Immature natural killer cell (primary cell): ENCODE results near the gene GH2. TPM values are rescaled to one million over a fixed set of nuclear protein-coding genes. Genes with fewer than 3 reads are reported as not detected.
"Not testable (repeated sequence)": the region's sequence is repeated elsewhere in the genome, so short reads cannot be mapped to it uniquely, and the experiment has no call there.

Source experiments
- DNase-seq, 3 donors: peaks; one replicate each; pipeline ENCODE4 v3.0.0; 2022; ENCODE audit warnings: mixed read lengths in 1 of 3
- H3K27ac Mint-ChIP-seq, 6 donors: one replicate each; pipeline ENCODE4 v1.8.0; 2020; ENCODE audit warnings: mixed read lengths in 6 of 6, mild to moderate bottlenecking in 5 of 6, inconsistent platforms in 4 of 6, moderate library complexity in 3 of 6
- H3K27me3 Mint-ChIP-seq, 3 donors: one replicate each; pipeline ENCODE4 v1.8.0; 2020 to 2021; ENCODE audit warnings: low read depth in 3 of 3, mild to moderate bottlenecking in 3 of 3, mixed read lengths in 3 of 3, moderate library complexity in 3 of 3, inconsistent platforms in 1 of 3
- H3K36me3 Mint-ChIP-seq, 3 donors: one replicate each; pipeline ENCODE4 v1.8.0; 2020; ENCODE audit warnings: mixed read lengths in 3 of 3, inconsistent platforms in 2 of 3, mild to moderate bottlenecking in 2 of 3
- H3K4me1 Mint-ChIP-seq, 2 donors: one replicate each; pipeline ENCODE4 v1.8.0; 2020; ENCODE audit warnings: inconsistent platforms in 2 of 2, mild to moderate bottlenecking in 2 of 2, mixed read lengths in 2 of 2, moderate library complexity in 1 of 2
- H3K4me3 Mint-ChIP-seq, 5 donors: one replicate each; pipeline ENCODE4 v1.8.0; 2020; ENCODE audit warnings: mild to moderate bottlenecking in 5 of 5, mixed read lengths in 5 of 5, inconsistent platforms in 3 of 5, moderate library complexity in 3 of 5
- H3K9me3 Mint-ChIP-seq, 6 donors: one replicate each; pipeline ENCODE4 v1.8.0; 2020; ENCODE audit warnings: mild to moderate bottlenecking in 6 of 6, mixed read lengths in 6 of 6, inconsistent platforms in 4 of 6, moderate library complexity in 3 of 6
- polyA plus RNA-seq, 3 donors: library from polyadenylated mRNA; unstranded; fragments of 300-500 nt; fragmentation: Illumina TruSeq; gene quantifications; one replicate each; pipeline ENCODE4 v1.2.3, GENCODE V29; 2021

The GH2 gene
- polyA plus RNA-seq, 3 donors from 2014 or later, result not detected

DNA sequence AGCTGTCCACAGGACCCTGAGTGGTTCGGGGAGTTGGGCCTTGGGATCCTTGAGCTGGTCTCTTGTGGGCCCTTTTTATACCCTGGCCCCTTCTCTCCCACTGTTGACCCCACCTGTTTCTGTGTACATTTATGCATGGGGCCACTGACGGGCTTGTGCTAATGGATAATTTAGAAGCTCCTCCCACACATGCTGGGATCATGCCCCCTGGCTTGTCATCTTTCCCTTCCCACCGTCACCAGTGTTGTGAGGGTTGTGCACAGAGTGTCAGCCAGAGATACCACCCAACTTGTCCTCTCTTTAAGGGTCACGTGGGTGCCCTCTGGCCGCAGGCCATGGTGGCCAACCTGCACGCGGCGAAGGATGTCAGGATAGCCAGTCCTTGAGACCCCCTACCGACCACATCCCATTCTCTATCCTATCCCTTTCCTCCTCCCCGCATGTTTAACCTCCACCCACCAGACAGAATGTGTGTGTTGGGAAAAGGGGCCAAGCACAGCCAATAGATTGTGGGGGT is 37.1 kb upstream of the GH2 start, which contains the start of gene GH1:
TSS of gene GH1 (minus strand) at position 51 of the 517 bp plus-strand sequence. CDS start 63 bp downstream, outside the sequence.
- DNase-seq, H3K4me1 Mint-ChIP-seq, H3K36me3 Mint-ChIP-seq, H3K4me3 Mint-ChIP-seq, H3K27me3 Mint-ChIP-seq, H3K9me3 Mint-ChIP-seq: not testable (repeated sequence)
- peak within 1 kb of the TSS in 4 of 6 donors; percentile 55 to 88 (median 72) for H3K27ac Mint-ChIP-seq

DNA sequence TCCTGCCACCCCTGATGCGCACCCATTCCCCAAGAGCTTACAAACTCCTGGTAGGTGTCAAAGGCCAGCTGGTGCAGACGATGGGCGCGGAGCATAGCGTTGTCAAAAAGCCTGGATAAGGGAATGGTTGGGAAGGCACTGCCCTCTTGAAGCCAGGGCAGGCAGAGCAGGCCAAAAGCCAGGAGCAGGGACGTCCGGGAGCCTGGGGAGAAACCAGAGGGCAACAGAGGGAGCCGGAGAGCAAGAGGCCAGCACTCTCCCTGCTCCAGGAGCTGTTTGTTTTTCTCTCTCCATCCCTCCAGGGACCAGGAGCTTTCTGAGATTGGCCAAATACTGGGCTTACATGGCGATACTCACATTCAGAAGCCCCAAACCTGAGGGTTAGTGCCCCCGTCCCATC is 36.6 kb upstream of the GH2 start:
- Mint-ChIP-seq H3K4me1 (peaks cover 6 to 8% of the 10 kb centered on the region in 2 donors), H3K9me3 (no peaks in the 10 kb centered on the region), H3K27ac (no peak overlapping the region), H3K4me3 (no peak overlapping the region), H3K36me3 (no peaks in the 10 kb centered on the region), H3K27me3 (peaks cover 0 to 3% (median 0%) of the 10 kb centered on the region in 3 donors)
- no peak for DNase-seq

DNA sequence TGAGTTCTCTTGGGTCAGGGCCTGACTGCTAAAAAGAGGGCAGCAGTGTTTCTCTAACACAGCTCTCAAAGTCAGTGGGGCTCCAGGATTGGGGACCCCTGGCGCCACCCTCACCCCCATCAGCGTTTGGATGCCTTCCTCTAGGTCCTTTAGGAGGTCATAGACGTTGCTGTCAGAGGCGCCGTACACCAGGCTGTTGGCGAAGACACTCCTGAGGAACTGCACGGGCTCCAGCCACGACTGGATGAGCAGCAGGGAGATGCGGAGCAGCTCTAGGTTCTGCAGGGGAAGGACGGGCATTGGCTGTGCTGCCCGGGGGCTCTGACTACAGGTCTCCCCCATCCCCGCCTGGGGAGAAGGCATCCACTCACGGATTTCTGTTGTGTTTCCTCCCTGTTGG is 35.9 kb upstream of the GH2 start:
- H3K36me3 Mint-ChIP-seq, result no peaks in the 10 kb centered on the region
- no peak for DNase-seq
- no peak overlapping the region for H3K27ac Mint-ChIP-seq
- no peaks in the 10 kb centered on the region for H3K9me3 Mint-ChIP-seq
- H3K4me3 Mint-ChIP-seq, result no peak overlapping the region
- H3K27me3 Mint-ChIP-seq, result peaks cover 0 to 3% (median 1%) of the 10 kb centered on the region in 3 donors
- peaks cover 6 to 8% of the 10 kb centered on the region in 2 donors for H3K4me1 Mint-ChIP-seq

DNA sequence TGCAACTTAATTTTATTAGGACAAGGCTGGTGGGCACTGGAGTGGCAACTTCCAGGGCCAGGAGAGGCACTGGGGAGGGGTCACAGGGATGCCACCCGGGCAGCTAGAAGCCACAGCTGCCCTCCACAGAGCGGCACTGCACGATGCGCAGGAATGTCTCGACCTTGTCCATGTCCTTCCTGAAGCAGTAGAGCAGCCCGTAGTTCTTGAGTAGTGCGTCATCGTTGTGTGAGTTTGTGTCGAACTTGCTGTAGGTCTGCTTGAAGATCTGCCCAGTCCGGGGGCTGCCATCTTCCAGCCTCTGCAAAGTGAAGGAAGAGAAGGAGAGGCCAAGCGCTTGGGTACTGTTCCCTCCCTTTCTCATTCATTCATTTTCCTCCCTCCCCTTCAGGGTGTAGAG is 35.5 kb upstream of the GH2 start:
- H3K27ac Mint-ChIP-seq, DNase-seq, H3K9me3 Mint-ChIP-seq, H3K4me3 Mint-ChIP-seq, H3K4me1 Mint-ChIP-seq, H3K36me3 Mint-ChIP-seq, H3K27me3 Mint-ChIP-seq: not testable (repeated sequence)

DNA sequence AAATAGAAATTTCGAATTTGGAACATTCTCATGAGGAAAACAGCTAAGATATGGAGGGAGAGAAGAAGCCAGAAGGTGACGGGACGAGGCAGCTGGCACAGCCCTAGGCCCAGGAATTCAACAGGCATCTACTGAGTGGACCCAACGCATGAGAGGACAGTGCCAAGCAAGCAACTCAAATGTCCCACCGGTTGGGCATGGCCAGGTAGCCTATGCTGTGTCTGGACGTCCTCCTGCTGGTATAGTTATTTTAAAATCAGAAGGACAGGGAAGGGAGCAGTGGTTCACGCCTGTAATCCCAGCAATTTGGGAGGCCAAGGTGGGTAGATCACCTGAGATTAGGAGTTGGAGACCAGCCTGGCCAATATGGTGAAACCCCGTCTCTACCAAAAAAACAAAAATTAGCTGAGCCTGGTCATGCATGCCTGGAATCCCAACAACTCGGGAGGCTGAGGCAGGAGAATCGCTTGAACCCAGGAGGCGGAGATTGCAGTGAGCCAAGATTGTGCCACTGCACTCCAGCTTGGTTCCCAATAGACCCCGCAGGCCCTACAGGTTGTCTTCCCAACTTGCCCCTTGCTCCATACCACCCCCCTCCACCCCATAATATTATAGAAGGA is 34.9 kb upstream of the GH2 start:
- Mint-ChIP-seq H3K36me3 (no peaks in the 10 kb centered on the region), H3K4me3 (no peak overlapping the region), H3K27me3 (peaks cover 2 to 5% (median 4%) of the 10 kb centered on the region in 3 donors), H3K9me3 (no peaks in the 10 kb centered on the region), H3K4me1 (peaks cover 8 to 9% of the 10 kb centered on the region in 2 donors), H3K27ac (peak overlapping the region in 1 of 6 donors; percentile 24)
- DNase-seq, result no peak

DNA sequence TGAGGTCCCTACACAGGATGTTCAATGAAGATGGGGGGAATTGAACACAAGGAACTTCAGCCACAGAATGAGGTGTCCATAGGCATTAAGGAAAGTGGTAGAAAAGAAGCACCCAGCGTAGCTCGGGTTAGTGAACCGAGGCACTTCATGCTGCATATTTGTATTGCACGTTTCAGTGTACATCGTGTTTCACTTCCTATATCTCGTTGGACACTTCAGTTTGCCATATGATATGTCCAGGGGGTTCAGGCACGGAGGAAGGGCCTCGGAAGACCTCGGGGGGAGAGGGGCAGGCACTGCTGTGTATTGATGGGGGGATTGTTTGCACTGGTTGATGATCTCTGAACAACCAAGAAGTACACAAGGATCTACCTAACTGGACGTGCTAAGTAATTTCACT is 34.0 kb upstream of the GH2 start:
- DNase-seq, H3K9me3 Mint-ChIP-seq, H3K36me3 Mint-ChIP-seq, H3K4me3 Mint-ChIP-seq, H3K27me3 Mint-ChIP-seq: not testable (repeated sequence)
- Mint-ChIP-seq H3K4me1 (peaks cover 8 to 11% of the 10 kb centered on the region in 2 donors), H3K27ac (peak overlapping the region in 1 of 6 donors; percentile 4)

DNA sequence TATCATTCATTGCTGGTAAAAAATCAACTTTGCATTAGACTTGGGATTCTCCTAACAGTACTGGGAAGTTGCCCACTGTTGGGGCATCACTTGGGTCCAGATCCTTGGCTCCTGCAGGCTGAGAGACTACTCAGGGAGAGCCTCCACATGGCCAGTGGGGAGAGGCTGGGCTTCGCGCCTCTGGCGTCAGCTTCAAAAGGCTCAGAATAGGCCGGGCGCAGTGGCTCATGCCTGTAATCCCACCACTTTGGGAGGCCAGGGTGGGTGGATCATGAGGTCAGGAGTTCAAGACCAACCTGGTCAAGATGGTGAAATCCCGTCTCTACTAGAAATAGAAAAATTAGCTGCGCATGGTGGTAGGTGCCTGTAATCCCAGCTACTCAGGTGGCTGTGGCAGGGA is 32.7 kb upstream of the GH2 start:
- Mint-ChIP-seq H3K27ac (peak overlapping the region in 1 of 6 donors; percentile 17), H3K4me3 (no peak overlapping the region), H3K27me3 (peaks cover 2 to 8% (median 5%) of the 10 kb centered on the region in 3 donors), H3K36me3 (no peaks in the 10 kb centered on the region), H3K4me1 (peaks cover 7 to 10% of the 10 kb centered on the region in 2 donors), H3K9me3 (peaks cover 0 to 1% (median 0%) of the 10 kb centered on the region in 6 donors)
- DNase-seq, result no peak

DNA sequence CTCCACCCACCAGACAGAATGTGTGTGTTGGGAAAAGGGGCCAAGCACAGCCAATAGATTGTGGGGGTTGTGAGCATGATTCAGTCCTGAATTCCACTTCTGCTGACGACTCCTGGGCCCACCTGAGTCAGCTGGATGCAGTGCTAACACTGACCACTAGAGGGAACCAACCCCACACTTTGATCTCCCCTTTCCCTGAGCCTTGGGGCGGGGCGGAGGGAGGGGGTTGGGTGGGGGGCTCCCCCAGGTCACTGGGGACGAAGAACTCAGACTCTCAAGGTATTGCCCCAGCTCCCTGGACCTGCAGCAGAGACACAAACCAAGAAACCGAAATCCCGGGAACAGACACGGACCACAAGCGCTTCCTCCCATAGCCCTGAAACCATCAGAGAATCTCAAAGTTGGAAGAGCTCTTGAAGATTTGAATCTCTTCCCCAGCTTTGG is 29.9 kb upstream of the GH2 start:
- peaks cover 0 to 1% (median 0%) of the 10 kb centered on the region in 6 donors for H3K9me3 Mint-ChIP-seq
- peak; percentile 53 to 64 (median 61) for DNase-seq
- no peak overlapping the region for H3K4me3 Mint-ChIP-seq
- H3K27me3 Mint-ChIP-seq, result peaks cover 2 to 8% (median 5%) of the 10 kb centered on the region in 3 donors
- H3K4me1 Mint-ChIP-seq, result peaks cover 0 to 5% of the 10 kb centered on the region in 2 donors
- no peaks in the 10 kb centered on the region for H3K36me3 Mint-ChIP-seq
- H3K27ac Mint-ChIP-seq, result peak overlapping the region in 1 of 6 donors; percentile 30

DNA sequence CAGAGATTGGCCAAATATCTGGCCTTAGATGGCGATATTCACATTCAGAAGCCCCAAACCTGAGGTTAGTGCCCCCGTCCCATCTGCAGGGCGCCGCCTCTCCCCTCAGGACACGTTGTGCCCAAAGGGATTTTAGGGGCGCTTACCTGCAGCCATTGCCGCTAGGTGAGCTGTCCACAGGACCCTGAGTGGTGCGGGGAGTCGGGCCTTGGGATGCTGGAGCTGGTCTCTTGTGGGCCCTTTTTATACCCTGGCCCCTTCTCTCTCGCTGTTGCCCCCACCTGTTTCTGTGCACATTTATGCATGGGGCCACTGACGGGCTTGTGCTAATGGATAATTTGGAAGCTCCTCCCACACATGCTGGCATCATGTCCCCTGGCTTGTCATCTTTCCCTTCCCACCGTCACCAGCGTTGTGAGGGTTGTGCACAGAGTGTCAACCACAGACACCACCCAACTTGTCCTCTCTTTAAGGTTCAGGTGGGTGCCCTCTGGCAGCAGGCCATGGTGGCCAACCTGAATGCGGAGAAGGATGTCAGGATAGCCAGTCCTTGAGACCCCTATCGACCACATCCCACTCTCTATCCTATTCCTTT is 29.4 kb upstream of the GH2 start, which contains the start of gene CSHL1:
TSS of gene CSHL1 (minus strand) at position 218 of the 595 bp plus-strand sequence. CDS start at position 156, 62 bp downstream.
- Mint-ChIP-seq H3K9me3 (peaks cover 0 to 1% (median 0%) of the 10 kb centered on the region in 6 donors), H3K4me1 (peaks cover 0 to 5% of the 10 kb centered on the region in 2 donors), H3K4me3 (no peak within 1 kb of the TSS), H3K27ac (peak within 1 kb of the TSS in 1 of 6 donors; percentile 30), H3K36me3 (no peaks in the 10 kb centered on the region), H3K27me3 (peaks cover 2 to 8% (median 5%) of the 10 kb centered on the region in 3 donors)
- DNase-seq, result peak in 2 of 3 donors; percentile 6 to 11

DNA sequence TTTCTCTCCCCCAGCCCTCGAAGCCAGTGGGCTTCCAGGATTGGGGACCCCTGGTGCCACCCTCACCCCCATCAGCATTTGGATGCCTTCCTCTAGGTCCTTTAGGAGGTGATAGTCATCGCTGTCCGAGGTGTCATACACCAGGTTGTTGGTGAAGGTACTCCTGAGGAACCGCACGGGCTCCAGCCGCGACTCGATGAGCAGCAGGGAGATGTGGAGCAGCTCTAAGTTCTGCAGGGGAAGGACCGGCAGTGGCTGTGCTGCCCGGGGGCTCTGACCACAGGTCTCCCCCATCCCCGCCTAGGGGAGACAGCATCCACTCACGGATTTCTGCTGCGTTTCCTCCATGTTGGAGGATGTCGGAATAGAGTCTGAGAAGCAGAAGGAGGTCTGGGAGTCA is 28.4 kb upstream of the GH2 start:
- Mint-ChIP-seq H3K4me1 (peaks cover 0 to 5% of the 10 kb centered on the region in 2 donors), H3K4me3 (no peak overlapping the region), H3K9me3 (peaks cover 0 to 1% (median 0%) of the 10 kb centered on the region in 6 donors), H3K36me3 (no peaks in the 10 kb centered on the region), H3K27me3 (peaks cover 2 to 8% (median 5%) of the 10 kb centered on the region in 3 donors), H3K27ac (no peak overlapping the region)
- DNase-seq, result no peak

DNA sequence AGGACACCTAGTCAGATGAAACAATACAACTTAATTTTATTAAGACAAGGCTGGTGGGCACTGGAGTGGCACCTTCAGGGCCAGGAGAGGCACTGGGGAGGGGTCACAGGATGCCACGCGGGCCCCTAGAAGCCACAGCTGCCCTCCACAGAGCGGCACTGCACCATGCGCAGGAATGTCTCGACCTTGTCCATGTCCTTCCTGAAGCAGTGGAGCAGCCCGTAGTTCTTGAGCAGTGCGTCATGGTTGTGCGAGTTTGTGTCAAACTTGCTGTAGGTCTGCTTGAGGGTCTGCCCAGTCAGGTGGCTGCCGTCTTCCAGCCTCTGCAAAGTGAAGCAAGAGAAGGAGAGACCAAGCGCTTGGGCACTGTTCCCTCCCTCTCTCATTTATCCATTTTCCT is 27.8 kb upstream of the GH2 start:
- DNase-seq, H3K36me3 Mint-ChIP-seq, H3K4me1 Mint-ChIP-seq, H3K27me3 Mint-ChIP-seq, H3K4me3 Mint-ChIP-seq, H3K9me3 Mint-ChIP-seq, H3K27ac Mint-ChIP-seq: not testable (repeated sequence)

DNA sequence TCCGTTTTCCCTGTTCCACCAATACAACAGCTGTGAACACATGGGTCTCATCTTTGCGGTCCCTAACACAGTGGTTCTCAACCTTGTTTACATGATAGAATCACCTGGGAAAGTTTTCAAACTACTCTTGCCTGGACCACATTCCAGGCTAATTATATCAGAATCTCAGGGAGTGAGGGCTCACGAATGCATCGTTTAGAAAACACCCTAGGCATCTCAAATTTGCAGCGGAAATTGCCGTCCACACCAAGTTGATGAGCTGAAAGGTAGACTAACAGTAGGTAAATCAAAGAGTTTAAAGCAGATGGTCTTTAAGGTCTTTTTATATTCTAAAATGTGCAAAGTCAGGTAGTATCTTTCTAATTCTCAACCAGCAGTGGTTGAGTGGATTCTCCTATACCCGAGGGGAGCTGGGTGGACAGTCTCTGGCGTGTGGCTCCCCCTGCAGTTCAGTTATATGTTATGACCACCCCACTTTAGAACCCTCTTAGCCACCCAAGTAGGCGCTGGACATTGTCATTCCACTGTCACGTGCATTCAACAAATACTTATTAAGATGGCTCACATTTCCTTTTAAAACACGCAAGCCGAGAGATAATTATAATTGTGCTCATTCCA is 25.5 kb upstream of the GH2 start:
- H3K27me3 Mint-ChIP-seq, result peaks cover 0 to 11% (median 1%) of the 10 kb centered on the region in 3 donors
- H3K9me3 Mint-ChIP-seq, H3K4me1 Mint-ChIP-seq, H3K27ac Mint-ChIP-seq, H3K36me3 Mint-ChIP-seq, H3K4me3 Mint-ChIP-seq, DNase-seq: not testable (repeated sequence)

DNA sequence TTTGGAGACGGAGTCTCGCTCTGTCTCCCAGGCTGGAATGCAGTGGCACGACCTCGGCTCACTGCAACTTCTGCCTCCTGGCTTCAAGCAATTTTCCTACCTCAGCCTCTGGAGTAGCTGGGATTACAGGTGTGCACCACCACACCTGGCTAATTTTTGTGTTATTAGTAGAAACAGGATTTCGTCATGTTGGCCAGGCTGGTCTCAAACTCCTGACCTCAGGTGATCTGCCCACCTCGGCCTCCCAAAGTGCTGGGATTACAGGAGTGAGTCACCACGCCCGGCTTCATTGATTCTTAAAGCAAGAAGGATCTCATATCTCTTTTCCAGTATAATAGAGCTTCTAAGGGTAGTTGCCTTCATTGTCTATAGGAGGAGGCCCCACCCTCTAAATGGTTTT is 23.1 kb upstream of the GH2 start:
- H3K4me1 Mint-ChIP-seq, H3K27ac Mint-ChIP-seq, H3K27me3 Mint-ChIP-seq, H3K4me3 Mint-ChIP-seq, H3K9me3 Mint-ChIP-seq, H3K36me3 Mint-ChIP-seq, DNase-seq: not testable (repeated sequence)

DNA sequence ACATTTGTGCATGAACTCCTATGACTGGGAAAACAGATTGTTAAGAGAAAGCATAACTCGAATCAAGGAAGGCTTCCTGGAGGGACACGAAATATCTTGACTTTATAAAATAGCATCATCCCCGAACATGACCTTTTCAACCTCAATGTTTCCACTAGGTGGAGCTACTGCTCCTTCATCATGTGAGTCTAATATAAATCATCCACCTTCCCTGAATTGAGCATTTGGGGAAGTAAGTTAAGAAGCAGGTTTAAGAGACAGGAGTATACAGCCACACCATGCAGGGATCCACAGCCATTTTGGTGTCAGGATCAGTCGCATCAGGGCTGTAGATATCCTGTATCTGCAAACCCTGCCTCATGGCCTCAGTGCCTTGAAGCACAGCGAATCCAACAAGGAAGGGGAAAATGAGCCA is 22.1 kb upstream of the GH2 start:
- H3K9me3 Mint-ChIP-seq, H3K4me3 Mint-ChIP-seq: not testable (repeated sequence)

More for the DNA sequence above, 22.1 kb upstream of the GH2 start:
- DNase-seq, result peak; percentile 27 to 34 (median 32)
- not testable (repeated sequence) for H3K36me3 Mint-ChIP-seq, H3K27me3 Mint-ChIP-seq, H3K27ac Mint-ChIP-seq, H3K4me1 Mint-ChIP-seq
